NCI-H460 (cell line): ENCODE measurements around the gene C5AR2. TPM values are rescaled to one million over a fixed set of nuclear protein-coding genes. Genes with fewer than 3 reads are reported as not detected.
"Not testable (repeated sequence)": the region's sequence is repeated elsewhere in the genome, so short reads cannot be mapped to it uniquely, and the experiment has no call there.

Source experiments
- DNase-seq: peaks from one replicate; pipeline ENCODE4 v3.0.0-alpha.2; 2016; ENCODE audit warnings: low read depth; ENCODE audit errors: extremely low read depth
- total RNA-seq: library from RNA; depleted of rRNA; stranded (reverse); fragments of >200 nt; shearing (Covaris generic); gene quantifications from 2 replicates; pipeline ENCODE4 v1.2.3, GENCODE V29; 2014; rRNA removed

Gene C5AR2
- total RNA-seq, 1 experiment from 2014 or later = not detected

DNA sequence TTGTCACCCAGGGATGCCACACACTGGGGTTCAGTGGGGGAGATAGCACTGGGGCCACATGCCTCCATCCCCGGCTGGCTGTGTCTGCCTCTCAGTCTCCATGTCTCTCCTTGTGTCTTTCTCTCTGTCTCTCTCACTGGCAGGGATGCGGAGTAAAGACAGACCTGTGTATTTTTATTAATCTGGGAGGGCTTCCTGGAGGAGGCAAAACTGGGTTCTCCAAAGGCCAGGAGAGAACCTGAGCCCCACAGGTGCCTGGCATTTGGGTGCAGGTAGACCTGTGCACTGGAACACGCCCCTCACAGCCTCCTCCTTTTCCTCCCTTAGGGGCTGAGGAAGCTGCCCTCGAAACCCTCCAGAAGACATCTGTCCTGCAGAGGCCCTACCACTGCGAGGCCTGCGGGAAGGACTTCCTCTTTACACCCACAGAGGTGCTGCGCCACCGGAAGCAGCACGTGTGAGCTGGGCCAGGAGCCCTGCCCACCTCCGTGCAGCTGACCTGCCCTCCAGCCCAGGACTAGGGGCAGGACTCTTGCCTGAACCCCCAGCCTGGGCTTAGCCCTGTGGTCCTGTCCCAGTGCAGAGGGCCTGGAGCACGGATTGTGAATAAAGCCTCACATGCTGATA lies 49.8 kb downstream of the C5AR2 start:
- no peak for DNase-seq

DNA sequence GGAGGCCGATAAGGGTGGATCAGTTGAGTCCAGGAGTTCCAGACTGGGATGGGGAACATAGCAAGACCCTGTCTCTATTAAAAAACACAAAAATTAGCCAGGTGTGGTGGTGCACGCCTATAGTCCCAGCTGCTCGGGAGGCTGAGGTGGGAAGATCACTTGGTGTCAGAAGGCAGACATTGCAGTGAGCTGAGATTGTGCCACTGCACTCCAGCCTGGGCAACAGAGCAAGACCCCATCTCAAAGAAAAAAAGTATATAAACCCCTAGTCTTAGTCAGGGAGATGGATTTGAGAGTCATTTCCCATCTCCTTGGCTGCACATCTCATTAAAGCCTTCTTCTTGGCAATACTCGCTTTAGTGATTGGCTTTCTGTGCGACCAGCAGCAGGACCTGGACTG lies 51.9 kb downstream of the C5AR2 start:
- not testable (repeated sequence) for DNase-seq

DNA sequence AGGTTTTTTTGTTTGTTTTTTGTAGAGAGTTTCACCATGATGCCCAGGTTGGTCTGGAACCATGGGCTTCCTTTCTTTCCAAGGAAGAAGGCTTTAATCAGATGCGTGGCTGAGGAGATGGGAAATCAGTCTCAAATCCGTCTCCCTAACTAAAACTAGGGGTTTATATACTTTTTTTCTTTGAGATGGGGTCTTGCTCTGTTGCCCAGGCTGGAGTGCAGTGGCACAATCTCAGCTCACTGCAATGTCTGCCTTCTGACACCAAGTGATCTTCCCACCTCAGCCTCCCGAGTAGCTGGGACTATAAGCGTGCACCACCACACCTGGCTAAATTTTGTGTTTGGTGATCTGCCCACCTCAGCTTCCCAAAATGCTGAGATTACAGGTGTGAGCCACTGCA lies 52.6 kb downstream of the C5AR2 start:
- not testable (repeated sequence) for DNase-seq

DNA sequence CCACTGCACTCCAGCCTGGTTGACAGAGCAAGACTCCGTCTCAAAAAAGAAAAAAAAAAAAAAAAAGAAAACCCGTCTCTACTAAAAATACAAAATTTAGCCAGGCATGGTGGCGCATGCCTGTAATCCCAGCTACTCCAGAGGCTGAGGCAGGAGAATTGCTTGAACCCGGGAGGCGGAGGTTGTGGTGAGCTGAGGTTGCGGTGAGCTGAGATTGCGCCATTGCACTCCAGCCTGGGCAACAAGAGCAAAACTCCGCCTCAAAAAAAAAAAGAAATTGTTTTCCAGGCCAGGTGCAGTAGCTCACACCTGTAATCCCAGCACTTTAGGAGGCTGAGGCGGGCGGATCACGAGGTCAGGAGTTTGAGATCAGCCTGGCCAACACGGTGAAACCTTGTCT lies 54.6 kb downstream of the C5AR2 start:
- DNase-seq = not testable (repeated sequence)

DNA sequence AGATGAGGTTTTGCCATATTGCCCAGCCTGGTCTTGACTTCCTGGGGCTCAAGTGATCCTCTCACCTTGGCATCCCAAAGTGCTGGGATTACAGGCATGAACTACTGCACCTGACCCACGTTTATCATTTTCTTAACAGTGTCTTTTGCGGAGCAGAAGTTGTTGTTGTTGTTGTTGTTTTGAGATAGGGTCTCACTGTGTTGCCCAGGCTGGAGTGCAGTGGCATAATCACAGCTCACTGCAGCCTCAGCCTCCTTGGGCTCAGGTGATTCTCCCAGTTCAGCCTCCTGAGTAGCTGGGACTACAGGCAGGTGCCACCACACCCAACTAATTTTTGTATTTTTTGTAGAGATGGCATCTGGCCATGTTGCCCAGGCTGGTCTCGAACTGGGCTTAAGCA lies 55.6 kb downstream of the C5AR2 start:
- DNase-seq = not testable (repeated sequence)

DNA sequence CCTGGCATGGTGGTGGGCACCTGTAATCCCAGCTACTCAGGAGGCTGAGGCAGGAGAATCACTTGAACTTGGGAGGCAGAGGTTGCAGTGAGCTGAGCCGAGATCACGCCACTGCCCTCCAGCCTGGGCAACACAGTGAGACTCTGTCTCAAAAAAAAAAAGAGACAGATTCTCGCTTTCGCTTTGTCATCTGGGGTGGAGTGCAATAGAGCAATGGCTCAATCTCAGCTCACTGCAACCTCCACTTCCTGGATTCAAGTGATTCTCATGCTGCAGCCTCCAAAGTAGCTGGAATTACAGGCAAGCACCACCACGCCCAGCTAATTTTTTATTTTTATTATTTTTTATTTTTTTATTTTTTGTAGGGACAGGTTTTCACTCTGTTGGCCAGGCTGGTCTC lies 56.7 kb downstream of the C5AR2 start:
- DNase-seq = not testable (repeated sequence)

DNA sequence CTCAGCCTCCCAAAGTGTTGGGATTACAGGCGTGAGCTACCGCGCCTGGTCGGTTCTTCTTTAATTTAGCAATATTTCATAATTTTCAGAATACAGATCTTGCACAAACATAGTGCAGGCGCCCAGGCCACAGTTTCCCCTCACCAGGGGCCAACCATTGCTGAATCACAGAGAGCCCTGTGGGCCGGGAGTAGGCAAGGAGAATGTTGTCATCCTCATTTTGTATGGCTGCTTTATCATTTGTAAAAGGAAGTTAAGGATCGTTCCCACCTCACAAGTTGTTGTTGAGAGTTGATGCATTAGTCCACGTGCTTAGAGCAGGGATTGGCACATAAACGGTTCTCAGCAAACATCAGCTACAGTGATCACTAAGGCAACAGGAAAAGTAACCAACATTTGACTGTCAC lies 57.2 kb downstream of the C5AR2 start:
- no peak for DNase-seq

DNA sequence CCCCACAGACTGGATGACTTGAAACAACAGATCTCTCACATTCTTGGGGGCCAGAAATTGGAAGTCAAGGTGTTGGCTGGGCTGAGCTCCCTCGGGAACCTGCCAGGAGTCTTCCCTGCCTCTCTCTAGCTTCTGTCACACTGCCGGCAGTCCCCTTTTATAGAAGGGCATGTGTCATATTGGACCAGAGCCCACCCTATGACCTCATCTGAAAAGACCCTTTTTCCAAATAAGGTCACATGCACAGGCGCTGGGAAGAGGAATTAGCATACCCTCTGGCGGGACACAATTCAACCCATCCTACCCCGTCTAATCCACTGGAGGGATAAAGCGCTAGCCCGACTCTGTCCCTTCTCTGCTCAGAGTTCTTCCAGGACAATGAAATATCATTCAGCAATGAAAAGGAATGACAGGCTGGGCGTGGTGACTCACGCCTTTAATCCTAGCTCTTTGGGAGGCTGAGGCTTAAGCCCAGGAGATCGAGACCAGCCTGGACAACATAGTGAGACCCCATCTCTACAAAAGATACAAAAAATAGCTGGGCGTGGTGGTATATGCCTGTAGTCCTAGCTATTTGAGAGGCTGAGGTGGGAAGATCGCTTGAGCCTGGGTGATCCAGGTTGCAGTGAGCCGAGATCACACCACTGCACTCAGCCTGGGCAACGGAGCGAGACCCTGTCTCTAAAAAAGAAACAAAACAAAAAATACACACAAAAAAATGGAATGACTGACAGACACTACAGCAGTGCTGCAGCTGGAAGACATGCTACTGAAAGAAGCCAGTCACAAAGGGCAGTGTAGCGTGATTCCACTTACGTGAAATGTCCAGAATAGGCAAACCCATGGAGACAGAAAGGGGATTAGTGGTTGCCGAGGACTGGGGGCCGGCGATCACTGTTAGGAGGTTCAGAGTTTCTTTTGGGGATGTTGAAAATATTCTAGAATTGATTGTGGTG lies 58.8 kb downstream of the C5AR2 start:
- DNase-seq = no peak

DNA sequence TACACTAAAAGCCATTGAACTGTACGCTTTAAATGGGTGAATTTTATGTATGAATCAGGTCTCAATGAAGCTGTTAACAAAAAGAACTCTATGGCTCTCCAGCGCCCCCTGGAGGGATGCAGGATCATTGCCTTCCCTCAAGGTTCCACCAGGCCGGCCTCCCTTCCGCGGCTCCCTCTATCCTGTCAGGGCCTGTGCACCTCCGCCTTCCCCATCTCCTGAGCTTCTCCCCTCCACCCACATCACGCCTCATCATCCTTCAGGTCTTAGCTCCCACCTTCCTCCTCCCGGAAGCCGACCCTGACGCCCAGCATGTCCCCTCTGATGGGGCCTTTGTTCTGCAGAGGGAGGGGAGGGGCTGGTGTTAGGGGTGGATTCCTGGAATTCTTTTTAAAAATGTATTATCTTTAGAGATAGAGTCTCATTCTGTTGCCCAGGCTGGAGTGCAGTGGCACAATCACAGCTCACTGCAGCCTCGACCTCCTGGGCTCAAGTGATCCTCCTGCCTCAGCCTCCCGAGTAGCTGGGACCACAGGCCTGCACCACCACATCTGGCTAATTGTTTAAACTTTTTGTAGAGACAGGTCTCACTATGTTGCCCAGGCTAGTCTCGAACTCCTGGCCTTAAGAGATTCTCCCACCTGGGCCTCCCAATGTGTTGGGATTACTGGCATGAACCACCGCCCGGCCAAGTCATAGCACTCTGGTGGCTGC lies 59.7 kb downstream of the C5AR2 start:
- DNase-seq = peak; percentile 65

Other genes with a start within 250 kb of the C5AR2 start
- gene ZC3H4, start 218.4 kb upstream of the C5AR2 start, total RNA-seq = 9.4 and 9.6 TPM in 2 replicates
- gene SAE1, start 201.3 kb upstream of the C5AR2 start, total RNA-seq = 66.4 and 71.3 TPM in 2 replicates
- 6.9 and 9.5 TPM in 2 replicates for gene BBC3, start 101.0 kb upstream of the C5AR2 start, total RNA-seq
- 6.0 and 6.1 TPM in 2 replicates for gene CCDC9, start 75.7 kb upstream of the C5AR2 start, total RNA-seq
- 1.7 TPM in 2 replicates for gene INAFM1, start 57.3 kb upstream of the C5AR2 start, total RNA-seq
- gene C5AR1, start 22.3 kb upstream of the C5AR2 start, total RNA-seq = 7.1 and 8.0 TPM in 2 replicates
- gene DHX34, start 17.1 kb downstream of the C5AR2 start, total RNA-seq = 17.6 and 18.0 TPM in 2 replicates
- 5.3 and 7.0 TPM in 2 replicates for gene MEIS3, start 87.4 kb downstream of the C5AR2 start, total RNA-seq
- gene SLC8A2, start 139.7 kb downstream of the C5AR2 start, total RNA-seq = not detected in 2 replicates
- 4.0 and 4.1 TPM in 2 replicates for gene KPTN, start 152.0 kb downstream of the C5AR2 start, total RNA-seq
- 25.4 and 28.0 TPM in 2 replicates for gene NAPA, start 182.9 kb downstream of the C5AR2 start, total RNA-seq
- not detected in 2 replicates for gene ZNF541, start 241.0 kb downstream of the C5AR2 start, total RNA-seq